Measurements from ENCODE around the gene KDM2A.

DNA sequence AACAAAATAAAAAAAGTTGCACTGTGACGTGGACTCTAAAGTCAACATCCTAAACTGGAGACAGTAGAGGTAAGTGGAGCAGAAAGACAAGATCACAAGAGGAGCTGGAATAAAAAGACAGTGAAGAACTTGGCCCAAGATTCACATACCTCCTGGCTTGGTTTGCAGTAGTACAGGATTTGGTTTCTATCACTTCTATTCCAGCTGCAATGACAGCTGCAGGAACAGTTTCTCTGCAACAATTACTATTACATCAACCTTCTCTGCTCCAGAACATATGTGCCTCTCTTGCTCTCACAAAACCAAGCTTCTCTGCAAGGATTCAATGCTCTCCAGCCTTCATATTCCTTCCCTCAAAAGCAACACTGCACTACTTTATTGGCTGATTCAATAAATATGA lies 7.8 kb upstream of the KDM2A start:
- TF ChIP-seq, protein P1, sequence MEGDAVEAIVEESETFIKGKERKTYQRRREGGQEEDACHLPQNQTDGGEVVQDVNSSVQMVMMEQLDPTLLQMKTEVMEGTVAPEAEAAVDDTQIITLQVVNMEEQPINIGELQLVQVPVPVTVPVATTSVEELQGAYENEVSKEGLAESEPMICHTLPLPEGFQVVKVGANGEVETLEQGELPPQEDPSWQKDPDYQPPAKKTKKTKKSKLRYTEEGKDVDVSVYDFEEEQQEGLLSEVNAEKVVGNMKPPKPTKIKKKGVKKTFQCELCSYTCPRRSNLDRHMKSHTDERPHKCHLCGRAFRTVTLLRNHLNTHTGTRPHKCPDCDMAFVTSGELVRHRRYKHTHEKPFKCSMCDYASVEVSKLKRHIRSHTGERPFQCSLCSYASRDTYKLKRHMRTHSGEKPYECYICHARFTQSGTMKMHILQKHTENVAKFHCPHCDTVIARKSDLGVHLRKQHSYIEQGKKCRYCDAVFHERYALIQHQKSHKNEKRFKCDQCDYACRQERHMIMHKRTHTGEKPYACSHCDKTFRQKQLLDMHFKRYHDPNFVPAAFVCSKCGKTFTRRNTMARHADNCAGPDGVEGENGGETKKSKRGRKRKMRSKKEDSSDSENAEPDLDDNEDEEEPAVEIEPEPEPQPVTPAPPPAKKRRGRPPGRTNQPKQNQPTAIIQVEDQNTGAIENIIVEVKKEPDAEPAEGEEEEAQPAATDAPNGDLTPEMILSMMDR (IDR thresholded peaks at IDR 0.05; ENCODE audit: low read depth, low read length), result no peak
- TF ChIP-seq, protein P2, sequence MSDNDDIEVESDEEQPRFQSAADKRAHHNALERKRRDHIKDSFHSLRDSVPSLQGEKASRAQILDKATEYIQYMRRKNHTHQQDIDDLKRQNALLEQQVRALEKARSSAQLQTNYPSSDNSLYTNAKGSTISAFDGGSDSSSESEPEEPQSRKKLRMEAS (IDR thresholded peaks at IDR 0.05; ENCODE audit: low read depth, low read length), result no peak
- TF ChIP-seq POLR2A (IDR thresholded peaks at IDR 0.05; ENCODE audit: extremely low read depth, insufficient read length), result no peak

Measured in NB4 (cell line).